HPDE6-E6E7 (cell line): ENCODE data around the gene EXOC4.

Experiments
- DNase-seq: peaks from one replicate; pipeline ENCODE4 v3.0.0; 2011; ENCODE audit warnings: missing footprints; ENCODE audit errors: extremely low spot score

The EXOC4 gene

DNA sequence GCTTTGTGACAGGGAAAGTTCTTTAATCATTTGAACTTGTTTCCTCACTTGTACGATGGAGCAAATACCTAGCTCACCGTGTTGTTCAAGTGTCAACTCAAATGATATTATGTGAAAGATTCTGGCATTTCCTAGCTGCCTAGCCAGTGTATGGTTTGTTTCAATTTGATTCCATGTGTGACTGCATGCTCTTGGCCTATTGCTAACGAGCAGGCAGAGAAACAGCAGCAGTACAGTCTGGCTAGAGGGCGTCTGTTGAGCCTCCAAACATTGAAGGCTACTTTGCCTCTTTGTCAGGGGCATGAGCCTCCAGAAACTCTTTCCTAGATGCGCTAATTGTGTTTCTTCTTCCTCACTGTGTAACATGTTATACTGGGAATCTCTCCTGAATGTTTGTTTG, 417.4 kb downstream of the EXOC4 start:
- no peak for DNase-seq

GRCh38 chr7:133672866-133673265, 420.0 kb downstream of the EXOC4 start:
- no peak for DNase-seq

- no peak for DNase-seq
Measured at GRCh38 chr7:133674079-133674763, 421.3 kb downstream of the EXOC4 start.

- no peak for DNase-seq
Measured at GRCh38 chr7:133675510-133676218, 422.8 kb downstream of the EXOC4 start.

- no peak for DNase-seq
Measured at GRCh38 chr7:133676805-133677370, 424.0 kb downstream of the EXOC4 start.

DNA sequence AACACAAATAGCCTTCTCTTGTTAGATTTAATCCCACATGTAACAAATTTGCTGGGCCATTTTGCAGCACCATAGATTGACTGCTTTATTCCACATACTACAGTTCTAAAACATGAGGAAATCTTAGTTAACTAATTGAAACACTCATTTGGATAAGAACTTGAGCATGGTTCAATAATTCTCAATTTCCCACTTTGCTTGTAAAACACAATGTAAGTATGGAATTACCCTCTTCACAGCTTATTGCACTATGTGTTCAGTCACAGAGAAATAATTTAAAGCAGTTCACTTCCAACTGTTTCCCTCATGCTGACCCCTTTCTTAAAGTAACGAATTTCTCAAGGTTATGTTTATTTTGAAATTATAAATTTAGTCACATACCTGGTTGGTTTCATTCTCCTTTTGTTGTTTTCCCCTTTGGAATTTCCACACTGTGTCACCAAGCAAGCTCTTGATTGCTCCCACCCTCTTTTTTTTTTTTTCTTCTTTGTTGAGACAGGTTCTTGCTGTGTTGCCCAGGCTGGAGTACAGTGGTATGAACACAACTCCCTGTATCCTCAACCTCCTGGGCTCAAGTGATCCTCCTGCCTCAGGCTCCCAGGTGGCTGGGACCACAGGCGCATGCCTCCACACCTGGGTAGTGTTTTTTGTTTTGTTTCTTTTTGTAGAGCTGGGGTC, 425.4 kb downstream of the EXOC4 start:
- no peak for DNase-seq

- DNase-seq, result no peak
Measured at GRCh38 chr7:133679977-133680376, 427.1 kb downstream of the EXOC4 start.

- no peak for DNase-seq
Measured at GRCh38 chr7:133681529-133681928, 428.7 kb downstream of the EXOC4 start.

- DNase-seq, result no peak
Measured at GRCh38 chr7:133682364-133683181, 429.7 kb downstream of the EXOC4 start.

GRCh38 chr7:133683182-133683454, 430.2 kb downstream of the EXOC4 start:
- no peak for DNase-seq

DNA sequence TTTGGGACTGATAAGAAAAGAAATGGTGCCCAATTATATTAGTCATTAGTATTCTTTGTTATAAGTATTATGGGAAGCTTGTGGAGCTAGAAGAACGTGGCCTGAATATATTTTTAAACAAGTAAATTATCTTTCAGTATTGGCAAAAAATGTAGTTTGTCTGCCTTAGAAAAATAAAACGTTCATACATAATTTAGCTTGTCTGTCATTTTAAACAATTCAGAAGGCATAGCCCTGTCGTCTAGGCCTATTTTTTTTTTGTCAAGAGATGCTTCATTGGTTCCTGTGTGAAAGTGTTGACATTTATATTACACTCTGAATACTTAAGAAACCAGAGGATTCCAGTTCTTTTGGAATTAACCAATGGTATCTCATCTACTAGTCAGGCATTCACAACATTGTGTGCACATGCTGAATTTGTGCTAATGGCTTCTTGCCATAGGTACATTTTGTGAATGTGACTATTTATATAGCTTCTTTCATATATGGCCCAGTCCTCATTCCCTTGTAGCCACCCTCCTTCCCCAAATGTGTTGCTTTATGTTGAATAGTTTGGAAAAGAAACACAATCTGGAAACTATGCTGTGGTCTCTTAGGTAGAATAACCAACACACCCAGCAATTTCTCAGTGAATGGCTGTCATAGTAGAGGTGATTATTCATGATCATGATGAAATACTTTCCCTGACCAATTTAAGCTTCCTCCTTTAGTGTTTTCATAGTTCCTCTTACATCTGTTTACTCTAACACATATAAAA, 435.8 kb downstream of the EXOC4 start:
- no peak for DNase-seq

DNA sequence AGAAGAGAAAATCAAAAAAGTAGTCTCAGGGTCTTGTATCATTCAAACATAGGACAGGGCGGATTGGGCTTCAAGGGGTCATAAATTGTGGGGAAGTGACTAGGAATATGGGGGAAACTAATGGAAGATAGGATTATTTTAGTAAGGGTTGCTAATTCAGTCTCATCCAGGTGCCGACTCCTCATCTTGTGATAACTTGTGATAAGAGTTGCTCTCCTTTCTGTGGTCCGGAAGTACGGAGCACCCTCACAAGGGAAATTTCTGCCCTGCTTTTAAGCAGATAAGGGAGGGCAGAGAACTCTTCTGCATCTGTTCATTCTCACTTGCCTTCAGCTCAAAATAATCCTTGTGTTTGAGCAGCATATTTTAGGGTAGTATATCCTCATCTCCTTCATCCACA, 437.9 kb downstream of the EXOC4 start:
- no peak for DNase-seq

DNA sequence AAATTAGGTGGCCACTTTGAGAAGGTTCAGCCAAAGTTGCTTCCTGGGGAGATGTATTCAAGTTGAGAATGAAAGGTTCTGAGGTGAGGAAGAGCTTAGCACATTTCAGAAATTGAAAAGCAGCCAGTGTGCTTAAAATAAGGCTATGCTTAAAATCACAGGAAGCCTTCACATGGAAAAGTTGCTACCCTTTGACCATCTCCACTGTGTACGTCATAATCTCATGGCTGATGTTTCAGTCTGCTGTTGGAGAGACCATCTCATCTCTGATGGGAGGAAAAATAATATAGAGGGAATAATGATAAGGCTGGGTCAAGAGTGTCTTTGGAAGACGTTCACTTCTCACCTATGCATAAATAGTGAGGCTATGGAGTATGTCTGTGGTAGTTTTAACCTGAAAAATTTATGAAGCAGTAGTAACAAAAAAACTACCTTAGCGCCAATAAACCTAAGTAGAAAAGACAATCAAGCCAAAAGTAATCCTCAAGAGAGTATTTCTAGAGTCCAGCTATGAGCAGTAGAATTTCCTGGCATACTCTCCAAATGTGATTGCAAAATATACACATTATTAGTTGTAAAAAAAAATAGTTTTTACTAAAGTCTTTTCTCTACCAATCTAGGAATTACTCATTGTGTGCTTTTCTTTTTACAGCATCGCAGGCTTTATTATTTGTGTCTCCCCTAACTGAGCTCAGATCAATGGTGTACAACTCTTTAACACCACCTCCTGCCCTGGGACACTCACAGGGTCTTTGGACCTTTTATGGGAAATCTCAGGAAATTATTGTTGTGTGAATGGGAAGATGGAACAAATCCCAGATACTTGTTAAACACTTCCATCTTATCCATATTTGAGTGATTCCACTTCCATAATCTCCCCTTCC, 439.1 kb downstream of the EXOC4 start:
- DNase-seq, result no peak

- no peak for DNase-seq
Measured at GRCh38 chr7:133693281-133693680, 440.4 kb downstream of the EXOC4 start.

DNA sequence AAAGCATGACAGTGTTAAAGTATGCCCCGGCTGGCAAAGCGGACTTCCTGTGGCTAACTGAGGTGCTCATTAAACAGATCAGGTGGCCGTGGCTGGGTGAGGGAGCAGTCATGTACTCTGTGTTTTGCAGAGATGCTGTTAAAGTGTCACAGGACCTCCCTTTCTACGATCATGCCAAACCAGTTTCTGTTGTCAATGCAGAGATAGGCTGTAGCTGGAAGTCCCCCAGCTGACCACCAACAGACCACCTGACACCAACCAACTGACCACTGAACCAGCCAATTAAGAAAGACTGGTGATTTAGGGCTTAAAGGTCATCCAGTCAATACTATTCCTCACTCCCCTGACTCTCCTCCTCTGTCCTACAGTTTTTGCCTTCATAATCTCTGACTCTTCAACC, 443.2 kb downstream of the EXOC4 start:
- DNase-seq, result no peak

DNA sequence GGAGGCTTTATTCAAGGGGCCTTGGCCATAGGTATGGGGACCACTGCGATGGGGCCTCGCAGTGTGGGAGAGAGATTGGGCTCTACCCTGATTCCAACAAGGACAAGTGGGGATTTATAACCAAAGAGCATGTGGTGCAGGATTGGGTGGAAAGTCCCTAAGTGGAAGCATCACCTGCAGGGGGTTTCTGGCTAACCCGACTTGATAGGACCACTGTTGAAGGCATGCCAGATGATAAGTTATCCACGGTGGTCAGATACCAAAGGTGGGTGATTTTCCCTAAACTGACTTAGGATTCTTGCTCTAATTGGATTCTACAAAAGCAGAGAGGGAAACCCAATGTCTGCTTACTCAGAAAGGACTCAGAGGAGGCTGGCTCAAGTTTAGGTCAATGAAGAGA, 444.7 kb downstream of the EXOC4 start:
- DNase-seq, result no peak

DNA sequence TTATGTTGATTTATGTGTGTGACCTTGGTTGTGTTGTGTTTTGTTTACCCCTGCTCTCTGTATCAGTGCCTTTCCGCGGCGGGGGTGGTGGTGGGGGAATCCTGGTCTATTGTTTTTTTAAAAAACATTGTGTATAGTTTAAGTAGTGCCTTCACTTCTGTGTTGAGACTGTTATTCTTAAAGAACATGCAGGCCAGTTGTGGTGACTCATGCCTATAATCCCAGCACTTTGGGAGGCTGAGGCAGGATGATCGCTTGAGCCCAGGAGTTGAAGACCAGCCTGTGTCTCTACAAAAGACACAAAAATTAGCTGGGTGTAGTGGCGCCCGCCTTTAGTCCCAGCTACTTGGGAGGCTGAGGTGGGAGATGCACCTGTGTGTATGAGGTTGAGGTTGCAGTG, 445.2 kb downstream of the EXOC4 start:
- no peak for DNase-seq

DNA sequence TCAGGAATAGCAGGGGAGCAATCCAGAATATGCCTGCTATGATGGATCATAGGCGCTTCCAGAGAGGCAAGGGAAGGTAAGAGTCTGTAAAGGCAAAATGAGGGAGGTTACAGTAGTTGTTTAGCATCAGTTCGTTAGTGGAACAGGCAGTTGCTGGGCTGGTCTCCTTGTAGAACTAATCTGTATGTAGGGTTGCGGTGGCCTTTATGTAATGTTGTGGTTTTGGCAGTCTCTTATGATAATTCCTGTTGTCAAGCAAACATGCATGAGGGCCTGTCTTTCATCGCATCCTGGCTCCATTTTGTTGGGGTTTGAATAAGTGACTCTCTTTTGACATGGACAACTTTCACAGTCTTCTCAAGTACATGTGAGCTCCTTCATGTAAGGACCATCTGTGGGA, 446.5 kb downstream of the EXOC4 start:
- no peak for DNase-seq

DNA sequence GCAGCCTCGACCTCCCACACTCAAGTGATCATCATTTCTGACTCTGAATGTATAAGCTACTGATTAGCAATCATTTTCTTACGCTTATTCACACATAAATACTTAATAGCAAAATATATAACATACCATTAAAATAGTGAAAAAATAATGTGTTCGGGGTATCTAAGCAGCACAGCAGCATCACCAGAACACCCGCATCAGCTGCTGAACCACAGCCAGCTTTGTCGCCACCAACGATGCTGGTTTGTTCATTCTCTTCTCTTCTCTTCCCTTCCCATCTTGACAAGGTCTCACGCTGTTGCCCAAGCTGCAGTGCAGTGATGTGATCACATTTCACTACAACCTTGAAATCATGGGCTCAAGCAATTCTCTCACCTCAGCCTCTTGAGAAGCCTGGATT, 449.2 kb downstream of the EXOC4 start:
- DNase-seq, result no peak

- DNase-seq, result no peak
Measured at GRCh38 chr7:133702960-133703359, 450.1 kb downstream of the EXOC4 start.
